ENCODE measurements around the gene RNF31. TPM values are rescaled to one million over a fixed set of nuclear protein-coding genes. Genes with fewer than 3 reads are reported as not detected.

RNF31 gene
- total RNA-seq, 2 experiments from 2014 or later: 37.8 to 57.8 TPM

DNA sequence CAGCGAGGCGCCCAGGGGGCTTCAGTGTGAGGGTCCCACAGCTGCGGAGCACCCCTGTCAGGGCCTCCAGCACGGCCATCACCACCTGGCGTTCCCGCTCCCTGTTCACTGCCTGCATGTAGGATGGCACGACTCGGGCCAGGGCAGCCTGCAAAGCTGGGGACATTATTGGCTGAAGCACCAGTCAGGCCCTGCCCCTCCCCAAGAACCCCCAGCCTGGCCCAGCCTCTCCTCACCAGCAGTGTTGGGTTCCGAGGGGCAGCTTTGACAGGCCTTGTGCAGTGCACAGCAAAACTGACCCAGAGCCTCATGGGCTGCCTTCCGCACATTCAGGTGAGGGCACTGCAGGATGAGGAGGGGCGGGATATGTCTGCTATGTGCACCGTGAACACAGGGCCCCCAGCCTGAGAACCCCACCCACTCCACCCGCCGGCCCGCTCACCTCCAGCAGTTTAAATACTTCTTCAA lies 35.8 kb downstream of the RNF31 start:
- DNase-seq (ENCODE audit: low spot score): no peak

DNA sequence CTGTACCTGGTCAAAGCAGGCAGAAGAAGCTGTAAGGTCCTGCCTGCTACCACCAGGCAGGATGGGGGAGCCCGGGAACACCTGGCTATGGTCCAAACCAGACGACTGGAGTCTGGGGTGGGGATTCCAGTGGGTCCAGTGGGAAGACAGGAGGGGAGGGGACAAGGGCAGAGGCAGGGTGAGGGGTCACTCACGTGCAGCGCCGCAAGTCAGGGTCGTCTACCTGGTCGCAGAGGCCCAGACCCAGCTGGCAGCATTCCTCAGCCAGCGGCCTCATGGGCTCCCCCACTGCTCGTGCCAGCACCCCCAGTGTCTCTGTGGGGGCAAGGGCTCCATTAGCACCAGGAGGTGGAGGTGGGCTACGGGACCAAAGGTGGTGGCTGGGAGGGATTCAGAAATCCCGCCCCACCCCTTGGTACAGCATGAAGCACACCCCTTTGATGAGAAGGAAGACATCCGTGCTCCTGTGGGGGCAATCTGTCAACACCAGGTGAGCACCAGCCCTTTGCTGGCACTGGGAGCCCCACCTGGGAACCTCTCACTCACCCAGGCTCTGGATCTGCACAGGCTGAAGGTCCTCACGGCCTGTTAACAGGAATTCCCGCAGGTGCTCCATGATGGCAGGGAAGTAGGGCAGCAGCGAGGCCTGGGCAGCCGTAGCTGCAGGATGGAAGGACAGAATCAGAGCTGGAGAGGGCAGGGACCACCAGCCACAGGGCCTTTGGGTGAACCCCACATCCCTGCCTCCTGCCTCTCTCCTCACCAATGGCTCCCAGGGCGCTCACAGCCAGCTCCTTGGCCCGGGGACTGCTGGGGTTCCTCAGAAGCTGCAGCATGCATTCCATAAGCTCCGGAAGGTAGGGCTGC lies 37.0 kb downstream of the RNF31 start:
- peaks cover 11% of the 10 kb centered on the region; the same call in 1 of the 2 replicates for H3K79me2 ChIP-seq (ENCODE audit: insufficient read depth, low read depth, low read length)
- peaks cover 74% of the 10 kb centered on the region for H3K36me3 ChIP-seq (ENCODE audit: insufficient read depth, low read length)
- TF ChIP-seq EZH2phosphoT487 (IDR thresholded peaks at IDR 0.05; ENCODE audit: borderline replicate concordance, low read depth, low read length): no peak
- TF ChIP-seq, protein P1, sequence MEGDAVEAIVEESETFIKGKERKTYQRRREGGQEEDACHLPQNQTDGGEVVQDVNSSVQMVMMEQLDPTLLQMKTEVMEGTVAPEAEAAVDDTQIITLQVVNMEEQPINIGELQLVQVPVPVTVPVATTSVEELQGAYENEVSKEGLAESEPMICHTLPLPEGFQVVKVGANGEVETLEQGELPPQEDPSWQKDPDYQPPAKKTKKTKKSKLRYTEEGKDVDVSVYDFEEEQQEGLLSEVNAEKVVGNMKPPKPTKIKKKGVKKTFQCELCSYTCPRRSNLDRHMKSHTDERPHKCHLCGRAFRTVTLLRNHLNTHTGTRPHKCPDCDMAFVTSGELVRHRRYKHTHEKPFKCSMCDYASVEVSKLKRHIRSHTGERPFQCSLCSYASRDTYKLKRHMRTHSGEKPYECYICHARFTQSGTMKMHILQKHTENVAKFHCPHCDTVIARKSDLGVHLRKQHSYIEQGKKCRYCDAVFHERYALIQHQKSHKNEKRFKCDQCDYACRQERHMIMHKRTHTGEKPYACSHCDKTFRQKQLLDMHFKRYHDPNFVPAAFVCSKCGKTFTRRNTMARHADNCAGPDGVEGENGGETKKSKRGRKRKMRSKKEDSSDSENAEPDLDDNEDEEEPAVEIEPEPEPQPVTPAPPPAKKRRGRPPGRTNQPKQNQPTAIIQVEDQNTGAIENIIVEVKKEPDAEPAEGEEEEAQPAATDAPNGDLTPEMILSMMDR (conservative IDR thresholded peaks at IDR 0.05; ENCODE audit: low read length): no peak
- DNase-seq (ENCODE audit: low spot score): no peak
- POLR2A ChIA-PET: interaction anchor here (0.7 kb wide), 1 partner anchor 261 kb away, joined by 3 read pairs; no protein-coding TSS in a partner anchor
- no peak overlapping the region for H3K27ac ChIP-seq (ENCODE audit: low read depth, low read length, poor library complexity, severe bottlenecking)
- H4K20me1 ChIP-seq (ENCODE audit: insufficient read depth, low read length): no peaks in the 10 kb centered on the region
- CTCF ChIA-PET (ENCODE audit: unreplicated experiment): no interaction called here
- H3K9me2 ChIP-seq (ENCODE audit: insufficient read depth, low read length): no peaks in the 10 kb centered on the region
- H3K4me3 ChIP-seq (ENCODE audit: low read depth, low read length, poor library complexity, severe bottlenecking): no peak overlapping the region
- peaks cover 15% of the 10 kb centered on the region for H3K4me1 ChIP-seq (ENCODE audit: insufficient read depth, low read length, poor library complexity, severe bottlenecking)
- no peaks in the 10 kb centered on the region for H3K9me3 ChIP-seq (ENCODE audit: low read length)
- H2AFZ ChIP-seq (ENCODE audit: low read length): no peak overlapping the region
- intact Hi-C loops (cut with micrococcal nuclease; ENCODE audit: unreplicated experiment): no loop called here
- no peak overlapping the region for H3K4me2 ChIP-seq (ENCODE audit: low read length)
- no TSS peak for BruUV-seq (replicated peaks)

More for the DNA sequence above, 35.8 kb downstream of the RNF31 start:
- POLR2A ChIA-PET: no interaction called here
- intact Hi-C loops (cut with micrococcal nuclease; ENCODE audit: unreplicated experiment): no loop called here
- peaks cover 86% of the 10 kb centered on the region for H3K36me3 ChIP-seq (ENCODE audit: insufficient read depth, low read length)
- CTCF ChIA-PET (ENCODE audit: unreplicated experiment): no interaction called here
- no peak overlapping the region for H3K4me3 ChIP-seq (ENCODE audit: low read depth, low read length, poor library complexity, severe bottlenecking)
- TF ChIP-seq, protein P1 (conservative IDR thresholded peaks at IDR 0.05; ENCODE audit: low read length): no peak
- TF ChIP-seq EZH2phosphoT487 (IDR thresholded peaks at IDR 0.05; ENCODE audit: borderline replicate concordance, low read depth, low read length): no peak
- no peaks in the 10 kb centered on the region for H3K9me3 ChIP-seq (ENCODE audit: low read length)
- H3K4me1 ChIP-seq (ENCODE audit: insufficient read depth, low read length, poor library complexity, severe bottlenecking): peaks cover 9% of the 10 kb centered on the region
- no peak overlapping the region for H2AFZ ChIP-seq (ENCODE audit: low read length)
- peaks cover 11% of the 10 kb centered on the region; the same call in 1 of the 2 replicates for H3K79me2 ChIP-seq (ENCODE audit: insufficient read depth, low read depth, low read length)
- no TSS peak for BruUV-seq (replicated peaks)
- H3K4me2 ChIP-seq (ENCODE audit: low read length): no peak overlapping the region
- no peaks in the 10 kb centered on the region for H4K20me1 ChIP-seq (ENCODE audit: insufficient read depth, low read length)
- H3K9me2 ChIP-seq (ENCODE audit: insufficient read depth, low read length): no peaks in the 10 kb centered on the region
- no peak overlapping the region for H3K27ac ChIP-seq (ENCODE audit: low read depth, low read length, poor library complexity, severe bottlenecking)

DNA sequence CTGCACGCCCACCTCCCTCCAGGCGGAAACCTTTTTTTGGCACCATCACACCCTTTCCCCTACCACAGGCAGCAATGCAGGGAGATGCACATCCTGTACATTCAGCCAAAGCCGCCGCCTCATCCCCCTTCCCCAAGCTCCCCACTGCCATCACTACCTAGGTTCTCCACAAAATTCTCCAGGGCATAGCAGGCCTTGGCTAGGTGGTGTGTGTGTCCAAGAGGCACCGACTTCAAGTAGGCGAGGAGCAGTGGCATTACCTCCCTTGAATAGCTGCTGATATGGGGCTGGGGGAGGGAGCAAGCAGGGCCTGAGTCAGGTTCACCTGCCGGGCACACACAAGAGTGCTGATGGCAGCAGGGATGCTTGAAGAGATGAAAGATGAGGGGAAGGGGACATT lies 37.7 kb downstream of the RNF31 start:
- TF ChIP-seq EZH2phosphoT487 (IDR thresholded peaks at IDR 0.05; ENCODE audit: borderline replicate concordance, low read depth, low read length): no peak
- TF ChIP-seq, protein P1 (conservative IDR thresholded peaks at IDR 0.05; ENCODE audit: low read length): no peak
- intact Hi-C loops (cut with micrococcal nuclease; ENCODE audit: unreplicated experiment): no loop called here
- Histone ChIP-seq H3K79me2 (ENCODE audit: insufficient read depth, low read depth, low read length) (peaks cover 11% of the 10 kb centered on the region; the same call in 1 of the 2 replicates), H3K4me1 (ENCODE audit: insufficient read depth, low read length, poor library complexity, severe bottlenecking) (peaks cover 16% of the 10 kb centered on the region), H4K20me1 (ENCODE audit: insufficient read depth, low read length) (no peaks in the 10 kb centered on the region), H3K27ac (ENCODE audit: low read depth, low read length, poor library complexity, severe bottlenecking) (no peak overlapping the region), H3K36me3 (ENCODE audit: insufficient read depth, low read length) (peaks cover 70% of the 10 kb centered on the region), H2AFZ (ENCODE audit: low read length) (no peak overlapping the region), H3K4me2 (ENCODE audit: low read length) (no peak overlapping the region), H3K4me3 (ENCODE audit: low read depth, low read length, poor library complexity, severe bottlenecking) (no peak overlapping the region), H3K9me2 (ENCODE audit: insufficient read depth, low read length) (no peaks in the 10 kb centered on the region), H3K9me3 (ENCODE audit: low read length) (no peaks in the 10 kb centered on the region)
- no TSS peak for BruUV-seq (replicated peaks)
- CTCF ChIA-PET (ENCODE audit: unreplicated experiment): no interaction called here
- POLR2A ChIA-PET: no interaction called here
- no peak for DNase-seq (ENCODE audit: low spot score)

All from OCI-LY7 (cell line).